GM12878 (cell line): ENCODE measurements around the gene VPS16. TPM values are rescaled to one million over a fixed set of nuclear protein-coding genes. Genes with fewer than 3 reads are reported as not detected.

Experiments used
- ATAC-seq: fragments of 200-7000 bp; cut with Tn5 transposase; 3 replicates; pipeline ENCODE4 v1.9.1; 2020; ENCODE audit warnings: mild to moderate bottlenecking, moderate library complexity
- BruUV-seq: library from RNA; stranded (reverse); fragments of 400-500 nt; replicated peaks from 2 replicates; lab custom pipeline; 2021; lab: Mats Ljungman, UMichigan
- CTCF ChIA-PET: fragments of 300-600 bp; sonication (Branson Sonifier 250); formaldehyde crosslinking; extraction: SDS; loops from one replicate; lab custom pipeline; 2021; ENCODE audit warnings: inconsistent platforms; lab: Yijun Ruan, JAX
- POLR2A ChIA-PET: fragments of 350-600 bp; formaldehyde crosslinking; extraction: SDS; loops from one replicate; lab custom pipeline; 2021; ENCODE audit warnings: inconsistent platforms; lab: Charles Lee
- RAD21 ChIA-PET: fragments of 300-600 bp; sonication (Branson Sonifier 250); formaldehyde crosslinking; loops from one replicate; lab custom pipeline; 2023; ENCODE audit warnings: antibody characterized with exemption; ENCODE audit not compliant: unreplicated experiment; lab: Charles Lee
- SMC1A ChIA-PET: fragments of 300-600 bp; sonication (Branson Sonifier 250); formaldehyde crosslinking; loops from one replicate; lab custom pipeline; 2023; ENCODE audit not compliant: unreplicated experiment, uncharacterized antibody; lab: Charles Lee
- DNase-seq: peaks from one replicate; pipeline ENCODE4 v3.0.0-alpha.2; 2011; ENCODE audit warnings: low read depth, low spot score
- FAIRE-seq: peaks from 3 replicates; lab custom pipeline; 2011; peaks lifted over from hg19 to GRCh38; lab: Jason Lieb, UNC
- H2AFZ ChIP-seq: 2 replicates; pipeline ENCODE4 v1.6.0; 2011; ENCODE audit warnings: low read depth, low read length, control low read depth; ENCODE audit not compliant: control insufficient read depth
- H3K27ac ChIP-seq: 2 replicates; pipeline ENCODE4 v1.5.1; 2011; ENCODE audit warnings: control low read depth; ENCODE audit not compliant: control insufficient read depth, insufficient read depth
- H3K27me3 ChIP-seq, 2 experiments: replicated peaks in 1 of 2; 2 replicates each; pipeline versions ENCODE4 v1.6.0 to v1.6.1; 2011; ENCODE audit warnings: low read length in 1 of 2; ENCODE audit not compliant: control insufficient read depth in 2 of 2, insufficient read depth in 2 of 2
- H3K36me3 ChIP-seq, 2 experiments: 2 replicates each; pipeline ENCODE4 v1.5.1; 2011; ENCODE audit warnings: low read length in 1 of 2; ENCODE audit not compliant: control insufficient read depth in 2 of 2, insufficient read depth in 2 of 2
- H3K4me1 ChIP-seq: 2 replicates; pipeline ENCODE4 v1.6.1; 2011; ENCODE audit warnings: mild to moderate bottlenecking, low read length, moderate library complexity, mixed read lengths; ENCODE audit not compliant: control insufficient read depth, insufficient read depth
- H3K4me2 ChIP-seq: 2 replicates; pipeline ENCODE4 v1.6.0; 2011; ENCODE audit warnings: control low read depth; ENCODE audit not compliant: control insufficient read depth, insufficient read depth
- H3K4me3 ChIP-seq: fragments of 200-600 bp; sonication (generic); 2 replicates; pipeline ENCODE4 v1.5.1; 2016
- H3K79me2 ChIP-seq: 2 replicates; pipeline ENCODE4 v1.6.0; 2011; ENCODE audit warnings: low read length; ENCODE audit not compliant: control insufficient read depth, insufficient read depth
- H3K9ac ChIP-seq: 2 replicates; pipeline ENCODE4 v1.8.0; 2011; ENCODE audit warnings: low read length, control low read depth, mixed read lengths; ENCODE audit not compliant: control insufficient read depth, insufficient read depth
- H3K9me3 ChIP-seq: replicated peaks from 3 replicates; pipeline ENCODE4 v1.5.1; 2011; ENCODE audit warnings: mild to moderate bottlenecking, low read length; ENCODE audit not compliant: control insufficient read depth, insufficient read depth
- H4K20me1 ChIP-seq: 2 replicates; pipeline ENCODE4 v1.6.0; 2011; ENCODE audit not compliant: control insufficient read depth, insufficient read depth
- BACH1 ChIP-seq: fragments of 450-650 bp; IDR thresholded peaks from 2 replicates; pipeline ENCODE4 v1.6.1; 2017; ENCODE audit warnings: mild to moderate bottlenecking, borderline replicate concordance
- CHD2 ChIP-seq: IDR thresholded peaks from 2 replicates; pipeline ENCODE4 v1.6.1; 2011; ENCODE audit warnings: low read depth, low read length, improper control_type of control experiment, borderline replicate concordance
- ETV6 ChIP-seq, 2 experiments: fragments of 450-650 bp in 1 of 2; IDR thresholded peaks in 1 of 2; conservative IDR thresholded peaks in 1 of 2; 2 replicates each; pipeline ENCODE4 v1.6.1; 2014; ENCODE audit warnings: antibody characterized with exemption in 1 of 2, borderline replicate concordance in 1 of 2, low read depth in 1 of 2, mild to moderate bottlenecking in 1 of 2, moderate library complexity in 1 of 2
- HDGF ChIP-seq: fragments of 450-650 bp; IDR thresholded peaks from 2 replicates; pipeline ENCODE4 v1.6.1; 2016; ENCODE audit warnings: antibody characterized with exemption
- MLLT1 ChIP-seq: fragments of 450-650 bp; IDR thresholded peaks from 2 replicates; pipeline ENCODE4 v1.6.1; 2016; ENCODE audit warnings: mild to moderate bottlenecking
- WGBS: methylation state at CpG from one replicate; pipeline ENCODE4 v1.1.6; 2016; ENCODE audit warnings: low lambda C conversion rate; ENCODE audit not compliant: insufficient replicate concordance, insufficient coverage; ENCODE audit errors: missing lambda C conversion rate; 5-methylcytosine and 5-hydroxymethylcytosine counted together
- in situ Hi-C: fragments of 300-500 bp; cut with MboI; formaldehyde crosslinking; loops from 9 replicates; pipeline ENCODE4 v1.14.3; 2018; ENCODE audit warnings: mixed read lengths
- intact Hi-C: fragments of 100-400 bp; cut with micrococcal nuclease; formaldehyde crosslinking; loops from one replicate; pipeline ENCODE4 v1.14.2; 2022; ENCODE audit not compliant: unreplicated experiment
- polyA plus RNA-seq, 11 experiments: library from polyadenylated mRNA; depleted of rRNA in 4 of 11; unstranded in 6 of 11; stranded (reverse) in 5 of 11; fragments of >200 nt; fragmentation: Nextera tagmentation in 4 of 11; fragmentation: Illumina TruSeq in 1 of 11; extraction: Ambion mirVana in 4 of 11; extraction: Trizol in 1 of 11; gene quantifications; 1 replicate in 1 of 11; 2 replicates in 10 of 11; pipeline versions ENCODE4 v1.2.1 to v1.2.3, GENCODE V29; 2011 to 2016; ENCODE audit warnings: inconsistent platforms in 2 of 11, missing spikeins in 2 of 11, low read depth in 1 of 11
- total RNA-seq, 4 experiments: library from RNA; depleted of rRNA in 3 of 4; stranded (reverse); fragments of >200 nt in 3 of 4; fragmentation: Illumina TruSeq in 1 of 4; extraction: Trizol in 1 of 4; gene quantifications; 2 replicates each; pipeline versions ENCODE4 v1.2.1 to v1.2.3, GENCODE V29; 2013 to 2021

The VPS16 gene
- total and polyA plus RNA-seq, 10 of the 15 experiments (the other 5 are each of a cell fraction or from before 2014, with no cell fraction given) = 8.4 to 37.5 (median 26.4) TPM

DNA sequence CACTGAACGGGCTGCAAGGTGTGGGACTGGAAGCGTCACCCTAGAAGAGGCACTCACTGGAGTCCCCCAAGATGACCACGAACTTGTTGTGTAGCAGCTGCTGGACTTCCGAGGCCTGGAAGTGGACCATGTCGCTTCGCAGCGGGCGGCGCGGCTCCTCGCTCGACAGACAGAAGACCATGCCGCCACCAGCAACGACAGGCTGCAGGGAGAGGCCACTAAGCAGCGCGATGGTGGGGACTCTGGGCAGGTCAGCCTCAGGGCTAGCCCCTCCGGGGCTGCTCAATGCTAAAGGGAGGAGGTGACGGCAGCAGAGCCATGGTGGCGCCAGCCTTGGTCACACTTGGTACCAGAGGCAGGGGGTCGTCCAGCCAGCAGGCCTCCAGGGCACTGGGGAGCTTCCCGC, 810 bp upstream of the VPS16 start:
- in situ Hi-C loops = no loop called here
- no peak for DNase-seq
- Histone ChIP-seq H3K4me2 (peak overlapping the region; percentile 92), H3K36me3 (no peaks in the 10 kb centered on the region), H4K20me1 (no peaks in the 10 kb centered on the region), H3K4me3 (peak overlapping the region; percentile 83), H3K9me3 (no peaks in the 10 kb centered on the region), H3K27me3 (no peaks in the 10 kb centered on the region), H3K4me1 (peaks cover 14% of the 10 kb centered on the region), H3K27ac (no peak overlapping the region; the same call in 1 of the 2 replicates), H3K9ac (peak overlapping the region; percentile 82; the same call in 1 of the 2 replicates), H2AFZ (peak overlapping the region; percentile 98; the same call in 1 of the 2 replicates), H3K79me2 (peaks cover 6% of the 10 kb centered on the region; the same call in 1 of the 2 replicates)
- no peak for ATAC-seq
- intact Hi-C loops = loop anchor here (5.0 kb wide), 1 partner anchor 73 kb away; no protein-coding TSS in a partner anchor
- 95% methylated on average over 21 of the region's 21 CpGs for WGBS
- ChIA-PET SMC1A (no interaction called here), POLR2A (no interaction called here), RAD21 (interaction anchor here (0.7 kb wide), 1 partner anchor 62 kb away, joined by 3 read pairs; no protein-coding TSS in a partner anchor), CTCF (no interaction called here)
- no peak for FAIRE-seq
- no TSS peak for BruUV-seq
- no peak for TF ChIP-seq ETV6 (conservative IDR thresholded peaks at IDR 0.05 in 1 of 2, IDR thresholded peaks at IDR 0.05 in 1 of 2; ENCODE audit: borderline replicate concordance in 1 of 2, low read depth in 1 of 2)
- 0 out of 2 replicates have a peak, but pooled peaks have one; percentile 26 for TF ChIP-seq HDGF
- TF ChIP-seq BACH1 = 0 out of 2 replicates have a peak, but pooled peaks have one; percentile 6
- TF ChIP-seq MLLT1 = peak; percentile 81
- TF ChIP-seq CHD2 = no peak
